ENCODE measurements around the gene PLEKHH1.

PLEKHH1 gene

DNA sequence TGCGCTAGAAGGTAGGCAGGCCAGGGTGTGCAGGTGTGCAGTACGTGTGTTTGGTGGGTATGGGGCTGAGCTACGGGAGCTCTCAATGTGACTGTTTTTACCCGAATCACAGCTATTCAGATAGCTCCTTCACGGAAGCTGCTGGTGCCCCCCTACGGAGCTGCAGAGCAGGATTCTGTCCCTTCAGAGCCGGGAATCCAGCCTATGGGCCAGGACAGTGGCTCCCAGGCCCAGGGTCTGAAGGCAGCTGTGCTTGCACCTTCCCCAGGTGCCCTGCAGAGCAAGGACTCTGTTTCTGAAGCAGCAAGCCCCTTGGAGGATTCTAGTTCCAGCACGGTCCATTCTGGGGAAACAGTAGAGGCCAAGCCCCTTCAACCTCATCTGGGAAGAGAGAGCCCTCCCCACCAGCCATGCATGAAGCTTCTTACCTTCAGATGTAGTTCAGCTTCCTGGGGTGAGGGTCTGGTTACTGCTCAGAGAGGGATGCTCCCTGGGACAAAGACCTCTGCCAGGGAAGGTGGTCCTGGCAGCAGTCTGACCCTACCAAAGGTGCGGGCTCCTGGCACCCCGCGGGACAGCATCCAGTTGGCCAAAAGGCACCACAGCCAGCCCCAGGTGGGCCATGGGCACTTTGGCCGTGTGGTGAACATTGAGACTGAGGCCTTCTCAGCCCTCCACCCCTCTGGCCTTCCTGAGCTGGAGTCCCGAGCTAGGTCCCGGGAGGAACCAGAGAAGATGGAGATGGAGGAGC lies 29.1 kb downstream of the PLEKHH1 start:
- no peak for DNase-seq

GRCh38 chr14:67562776-67563150 lies 29.7 kb downstream of the PLEKHH1 start:
- DNase-seq = no peak

- DNase-seq = no peak
Measured at GRCh38 chr14:67564236-67564635, 31.1 kb downstream of the PLEKHH1 start.

DNA sequence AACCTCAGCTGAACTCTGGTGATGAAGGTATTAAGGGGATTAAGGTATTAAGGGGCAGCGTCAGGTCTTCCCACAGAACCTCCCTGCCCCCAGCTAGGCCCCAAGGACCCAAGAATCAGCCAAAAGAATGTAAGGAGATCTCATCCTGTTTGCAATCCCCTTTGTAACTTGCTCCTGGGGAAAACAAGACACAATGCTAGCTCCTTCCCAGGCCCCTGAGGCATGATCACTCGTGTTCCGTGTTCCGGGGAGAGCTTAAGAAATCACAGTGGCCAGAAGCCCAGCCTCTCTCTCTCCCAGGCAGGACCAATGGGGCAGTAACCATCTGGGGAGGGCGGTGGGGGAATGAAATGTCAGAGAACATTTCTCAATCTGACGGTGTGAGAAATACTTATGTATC lies 33.8 kb downstream of the PLEKHH1 start:
- DNase-seq = peak in 13 of 56 donors; percentile 11 to 49 (median 25)

- no peak for DNase-seq
Measured at GRCh38 chr14:67567654-67568053, 34.6 kb downstream of the PLEKHH1 start.

GRCh38 chr14:67569011-67569650 lies 36.0 kb downstream of the PLEKHH1 start:
- no peak for DNase-seq

GRCh38 chr14:67569651-67570290 lies 36.7 kb downstream of the PLEKHH1 start:
- no peak for DNase-seq

DNA sequence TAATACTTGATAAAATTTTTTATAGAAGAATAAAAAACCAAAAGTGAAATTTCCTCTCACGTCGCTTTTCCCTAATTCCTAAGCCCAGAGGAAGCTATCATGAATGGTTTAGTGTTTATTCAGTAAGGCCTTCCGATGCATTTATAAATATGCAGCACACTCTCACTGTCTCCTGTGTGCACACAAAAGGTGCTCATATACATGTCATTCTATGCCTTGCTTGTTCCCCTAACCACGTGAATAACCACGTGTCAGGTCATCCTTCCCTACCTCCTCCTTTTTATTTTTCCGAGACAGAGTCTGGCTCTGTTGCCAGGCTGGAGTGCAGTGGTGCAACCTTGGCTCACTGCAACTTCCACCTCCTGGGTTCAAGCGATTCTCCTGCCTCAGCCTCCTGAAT lies 37.4 kb downstream of the PLEKHH1 start:
- DNase-seq = no peak

DNA sequence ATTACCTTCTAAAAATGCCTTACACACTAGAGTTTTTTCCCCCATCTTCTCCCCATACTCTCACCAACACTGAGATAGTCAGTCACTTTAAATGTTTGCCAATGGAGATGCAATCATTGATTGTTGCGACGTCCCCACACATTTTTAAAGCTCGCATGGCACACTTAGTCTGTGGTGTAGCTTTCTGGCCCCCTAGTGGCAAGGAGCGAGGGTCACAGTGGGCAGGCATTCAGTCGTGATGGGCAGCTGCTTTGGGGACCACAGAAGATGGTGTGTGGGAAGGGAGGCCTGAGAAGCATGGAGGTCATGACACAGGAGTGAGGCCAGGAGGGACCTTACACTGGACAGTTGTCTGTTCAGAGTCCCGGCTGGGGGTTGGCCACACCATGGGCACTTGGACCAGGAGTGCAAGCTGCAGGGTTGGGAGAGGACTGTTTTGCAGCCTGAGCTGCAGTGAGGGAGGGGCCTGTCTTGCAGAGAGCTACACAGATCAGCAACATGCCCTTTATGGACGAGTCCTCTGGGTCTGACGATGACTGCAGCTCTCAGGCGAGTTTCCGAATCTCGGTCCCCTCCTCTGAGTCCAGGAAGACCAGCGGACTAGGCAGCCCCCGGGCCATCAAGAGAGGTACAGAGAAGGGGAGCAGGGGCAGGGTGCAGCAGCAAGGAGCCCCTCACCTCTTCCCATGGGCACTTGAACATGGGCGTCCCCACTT lies 38.3 kb downstream of the PLEKHH1 start:
- DNase-seq = peak in 46 of 56 donors; percentile 8 to 83 (median 38)

DNA sequence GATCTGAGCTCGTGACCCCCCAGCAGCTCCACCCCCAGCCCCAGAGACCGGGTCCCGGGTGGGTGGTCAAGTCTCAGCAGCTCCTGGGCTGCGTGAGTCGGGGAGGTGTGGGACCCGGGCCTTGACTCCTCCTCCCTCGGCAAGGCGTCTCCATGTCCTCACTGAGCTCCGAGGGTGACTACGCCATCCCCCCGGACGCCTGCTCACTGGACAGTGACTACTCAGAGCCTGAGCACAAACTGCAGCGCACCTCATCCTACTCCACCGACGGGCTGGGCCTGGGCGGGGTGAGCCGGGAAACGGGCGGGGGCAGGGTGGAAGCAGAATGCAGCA lies 38.9 kb downstream of the PLEKHH1 start:
- no peak for DNase-seq

GRCh38 chr14:67572608-67573007 lies 39.5 kb downstream of the PLEKHH1 start:
- DNase-seq = no peak

- DNase-seq = no peak
Measured at GRCh38 chr14:67573228-67574010, 40.3 kb downstream of the PLEKHH1 start.

GRCh38 chr14:67574156-67574555 lies 41.1 kb downstream of the PLEKHH1 start:
- no peak for DNase-seq

GRCh38 chr14:67574806-67575205 lies 41.7 kb downstream of the PLEKHH1 start:
- DNase-seq = no peak

DNA sequence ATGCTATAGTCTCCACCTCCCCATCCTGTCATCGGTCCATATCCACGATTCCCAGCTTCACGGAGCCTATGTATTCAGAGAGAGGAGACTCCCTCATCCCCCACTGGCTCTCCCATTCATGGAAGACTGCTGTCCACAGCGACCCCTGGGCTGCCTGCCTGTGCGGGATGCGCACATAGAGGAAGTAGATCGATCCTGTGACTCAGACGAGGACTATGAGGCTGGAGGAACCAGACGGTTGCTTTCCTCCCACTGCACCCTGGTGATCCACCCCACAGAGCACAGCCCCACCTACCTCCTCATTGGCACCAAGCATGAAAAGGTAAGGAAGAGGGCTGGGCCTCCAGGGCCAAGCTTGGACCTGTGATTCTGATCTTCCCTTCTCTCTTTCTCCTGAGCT lies 42.6 kb downstream of the PLEKHH1 start:
- no peak for DNase-seq

DNA sequence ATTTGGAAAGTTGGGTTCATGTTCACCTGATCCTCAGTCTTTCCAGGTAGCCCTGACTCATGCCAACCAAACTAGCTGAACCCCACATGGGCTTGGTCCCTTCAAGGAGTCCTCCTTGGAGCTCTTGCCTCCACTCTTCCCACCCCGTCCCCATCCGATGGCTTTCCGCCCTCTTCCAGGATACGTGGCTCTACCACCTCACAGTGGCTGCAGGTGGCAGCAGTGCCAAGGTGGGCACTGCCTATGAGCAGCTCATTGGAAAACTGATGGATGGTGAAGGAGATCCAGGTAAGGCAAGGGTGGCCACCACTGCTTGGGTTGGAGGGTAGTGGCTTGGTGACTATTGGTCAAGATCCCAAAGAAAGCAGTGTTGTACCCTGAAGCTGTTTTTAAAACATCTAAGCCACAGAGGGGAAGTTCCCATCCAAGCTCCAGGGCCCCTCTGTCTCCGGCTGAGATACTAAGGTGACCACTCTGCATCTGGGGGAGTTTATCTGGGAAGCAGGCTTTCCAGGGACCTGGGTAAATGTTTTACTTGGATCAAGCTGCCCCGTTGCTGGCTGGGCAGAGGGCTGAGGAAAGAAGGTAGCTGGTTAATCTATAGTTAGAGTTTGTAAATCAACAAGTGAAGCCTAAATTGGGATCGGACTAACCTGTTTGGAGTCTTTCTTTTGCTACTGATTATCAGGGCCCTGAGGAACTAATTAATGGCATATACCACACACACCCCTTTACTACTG lies 43.3 kb downstream of the PLEKHH1 start:
- no peak for DNase-seq

GRCh38 chr14:67577181-67577808 lies 44.2 kb downstream of the PLEKHH1 start:
- DNase-seq = no peak

DNA sequence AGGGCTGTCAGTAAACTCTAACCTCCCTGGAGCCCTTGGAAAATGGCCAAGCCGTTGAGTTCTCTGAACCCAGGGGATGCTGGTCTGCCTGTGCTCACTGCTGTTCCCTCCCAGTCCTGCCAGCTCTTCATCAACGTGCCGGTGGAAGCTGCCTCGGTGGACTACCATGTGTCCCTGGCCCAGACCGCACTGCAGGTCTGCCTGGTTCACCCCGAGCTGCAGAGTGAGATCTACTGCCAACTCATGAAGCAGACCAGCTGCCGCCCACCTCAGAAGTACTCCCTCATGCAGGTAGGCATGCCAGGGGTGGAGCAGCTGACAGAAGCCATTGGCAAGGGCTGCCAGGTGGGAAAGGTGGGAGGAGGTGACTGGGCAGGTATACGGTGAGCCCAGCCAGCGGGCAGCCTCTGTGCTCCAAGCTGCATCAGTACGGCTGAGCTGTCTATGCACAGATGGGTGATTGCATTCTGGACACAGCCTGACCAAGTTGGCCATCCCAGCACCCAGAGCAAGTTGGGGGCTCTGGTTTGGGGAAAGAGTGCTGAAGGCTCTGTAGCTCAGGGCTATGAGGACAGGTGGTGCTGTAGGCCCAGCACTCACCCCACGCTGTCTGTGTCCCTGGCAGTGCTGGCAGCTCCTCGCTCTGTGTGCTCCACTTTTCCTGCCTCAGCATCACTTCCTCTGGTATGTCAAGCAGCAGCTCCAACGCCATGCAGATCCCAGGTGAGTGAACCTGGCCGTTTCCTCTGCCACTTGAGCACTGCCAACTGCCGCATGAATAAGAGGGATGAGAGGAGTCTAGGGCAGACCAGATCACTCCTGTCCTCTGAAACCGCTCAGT lies 45.0 kb downstream of the PLEKHH1 start:
- DNase-seq = no peak

DNA sequence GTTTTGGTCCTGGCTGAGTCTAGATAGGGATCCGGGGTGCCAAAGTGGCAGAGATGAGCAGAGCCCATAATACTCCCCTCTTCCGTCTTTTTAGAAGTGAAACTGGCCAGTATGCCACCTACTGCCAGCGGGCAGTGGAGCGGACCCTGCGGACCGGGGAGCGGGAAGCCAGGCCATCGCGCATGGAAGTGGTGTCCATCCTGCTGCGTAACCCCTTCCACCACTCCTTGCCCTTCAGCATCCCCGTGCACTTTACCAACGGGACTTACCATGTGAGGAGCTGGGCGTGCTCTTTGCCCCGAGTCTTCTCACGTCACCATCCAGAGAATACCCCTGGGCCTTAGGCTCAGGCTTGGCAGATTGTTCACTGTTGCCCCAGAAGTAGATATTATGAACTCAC lies 46.0 kb downstream of the PLEKHH1 start:
- DNase-seq = no peak

All from nucleus accumbens (tissue), 56 donors.